K562 (cell line): ENCODE results near the gene TLN1. TPM values are rescaled to one million over a fixed set of nuclear protein-coding genes. Genes with fewer than 3 reads are reported as not detected.

Source experiments
- ATAC-seq: fragments of 200-7000 bp; cut with Tn5 transposase; 3 replicates; pipeline ENCODE4 v1.9.1; 2020; ENCODE audit warnings: moderate library complexity
- BruUV-seq: library from RNA; stranded (reverse); fragments of 400-500 nt; replicated peaks from 2 replicates; lab custom pipeline; 2021; lab: Mats Ljungman, UMichigan
- CTCF ChIA-PET: fragments of 300-600 bp; formaldehyde crosslinking; extraction: SDS; loops from one replicate; lab custom pipeline; 2021; ENCODE audit warnings: low intra/inter-chr PET ratio; lab: Yijun Ruan, JAX
- POLR2A ChIA-PET: fragments of 300-600, 350-650 bp; sonication (Branson Sonifier 250); formaldehyde crosslinking; extraction: SDS; loops from one replicate; lab custom pipeline; 2021; ENCODE audit warnings: antibody characterized with exemption, inconsistent platforms; lab: Yijun Ruan, JAX
- DNase-seq, 4 experiments: peaks; one replicate each; pipeline versions ENCODE4 v3.0.0 to v3.0.0-alpha.2; 2011 to 2018; ENCODE audit warnings: low spot score in 3 of 4, mixed read lengths in 3 of 4; ENCODE audit errors: extremely low read depth in 1 of 4
- FAIRE-seq: peaks from 2 replicates; lab custom pipeline; 2011; peaks lifted over from hg19 to GRCh38; lab: Jason Lieb, UNC
- H2AFZ ChIP-seq: 2 replicates; pipeline ENCODE4 v1.6.0; 2011; ENCODE audit warnings: low read depth, low read length, control low read depth, inconsistent platforms
- H3K27ac ChIP-seq: fragments of 200-600 bp; 3 replicates; pipeline ENCODE4 v1.8.0; 2011; ENCODE audit warnings: low read depth, mild to moderate bottlenecking, control low read depth, inconsistent platforms, low read length, moderate library complexity, mixed read lengths; ENCODE audit errors: extremely low read depth
- H3K27me3 ChIP-seq, 2 experiments: fragments of 300-600 bp in 1 of 2; 2 replicates in 1 of 2; 3 replicates in 1 of 2; pipeline versions ENCODE4 v1.6.0 to v1.8.0; 2011; ENCODE audit warnings: inconsistent platforms in 2 of 2, low read length in 2 of 2, mild to moderate bottlenecking in 1 of 2, mixed read lengths in 1 of 2, moderate library complexity in 1 of 2; ENCODE audit not compliant: control insufficient read depth in 2 of 2, insufficient read depth in 2 of 2
- H3K36me3 ChIP-seq: fragments of 300-600 bp; 3 replicates; pipeline ENCODE4 v1.8.0; 2011; ENCODE audit warnings: mild to moderate bottlenecking, low read length, inconsistent platforms; ENCODE audit not compliant: control insufficient read depth, insufficient read depth
- H3K4me1 ChIP-seq, 2 experiments: fragments of 200-600 bp in 1 of 2; replicated peaks in 1 of 2; 2 replicates in 1 of 2; 3 replicates in 1 of 2; pipeline versions ENCODE4 v1.5.1 to v1.8.0; 2011; ENCODE audit warnings: inconsistent platforms in 2 of 2, low read length in 2 of 2, mild to moderate bottlenecking in 1 of 2, mixed read lengths in 1 of 2, moderate library complexity in 1 of 2; ENCODE audit not compliant: control insufficient read depth in 2 of 2, insufficient read depth in 2 of 2
- H3K4me2 ChIP-seq: 2 replicates; pipeline ENCODE4 v1.6.1; 2011; ENCODE audit warnings: low read length, control low read depth, inconsistent platforms, mixed read lengths; ENCODE audit not compliant: insufficient read depth
- H3K4me3 ChIP-seq: fragments of 200-600 bp; sonication (generic), shearing (Covaris generic); 2 replicates; pipeline ENCODE4 v1.5.1; 2016; ENCODE audit warnings: control low read depth, inconsistent platforms
- H3K79me2 ChIP-seq: fragments of 200-600 bp; 3 replicates; pipeline ENCODE4 v1.8.0; 2011; ENCODE audit warnings: low read length, inconsistent platforms; ENCODE audit not compliant: control insufficient read depth, insufficient read depth
- H3K9ac ChIP-seq, 2 experiments: 2 replicates each; pipeline versions ENCODE4 v1.6.0 to v1.6.1; 2011; ENCODE audit warnings: low read depth in 2 of 2, low read length in 2 of 2, control low read depth in 1 of 2, inconsistent platforms in 1 of 2, mild to moderate bottlenecking in 1 of 2, mixed read lengths in 1 of 2; ENCODE audit not compliant: insufficient read depth in 1 of 2
- H3K9me1 ChIP-seq: one replicate; pipeline ENCODE4 v1.6.0; 2011; ENCODE audit warnings: inconsistent platforms, mild to moderate bottlenecking, low read length, moderate library complexity; ENCODE audit not compliant: control insufficient read depth, insufficient read depth
- H3K9me3 ChIP-seq: replicated peaks from 2 replicates; pipeline ENCODE4 v1.5.1; 2011; ENCODE audit warnings: low read depth, low read length, inconsistent platforms; ENCODE audit not compliant: control insufficient read depth, insufficient read depth
- H4K20me1 ChIP-seq: replicated peaks from 2 replicates; pipeline ENCODE4 v1.6.1; 2011; ENCODE audit warnings: low read length, inconsistent platforms, mixed read lengths; ENCODE audit not compliant: control insufficient read depth, insufficient read depth
- FUS ChIP-seq: fragments of 200-400 bp; formaldehyde crosslinking; optimal IDR thresholded peaks from 2 replicates; pipeline ENCODE3; 2017; ENCODE audit warnings: low read depth, low read length
- PCBP1 ChIP-seq: fragments of 200-400 bp; formaldehyde crosslinking; IDR thresholded peaks from 2 replicates; pipeline ENCODE4 v1.6.1; 2018; ENCODE audit warnings: mild to moderate bottlenecking, low read depth, low read length; ENCODE audit not compliant: poor library complexity, severe bottlenecking
- POLR2G ChIP-seq: fragments of 200-400 bp; formaldehyde crosslinking; IDR thresholded peaks from 2 replicates; pipeline ENCODE4 v1.6.1; 2017; ENCODE audit warnings: low read depth, mild to moderate bottlenecking, antibody characterized with exemption, low read length, moderate library complexity
- RBFOX2 ChIP-seq: fragments of 200-400 bp; formaldehyde crosslinking; IDR thresholded peaks from 2 replicates; pipeline ENCODE4 v1.6.1; 2017; ENCODE audit warnings: low read depth, mild to moderate bottlenecking, low read length, moderate library complexity
- RBM17 ChIP-seq: fragments of 200-400 bp; formaldehyde crosslinking; IDR thresholded peaks from 2 replicates; pipeline ENCODE4 v1.6.1; 2017; ENCODE audit warnings: low read depth, mild to moderate bottlenecking, low read length, borderline replicate concordance
- SMARCA4 ChIP-seq: fragments of 450-650 bp; IDR thresholded peaks from 2 replicates; pipeline ENCODE4 v1.6.1; 2016
- TSC22D4 ChIP-seq: fragments of 450-650 bp; IDR thresholded peaks from 2 replicates; pipeline ENCODE4 v1.6.1; 2016; ENCODE audit warnings: missing genetic modification characterization, missing biosample characterization, control low read depth
- ZBTB7A ChIP-seq: IDR thresholded peaks from 2 replicates; pipeline ENCODE4 v1.6.1; 2011; ENCODE audit warnings: low read depth, mild to moderate bottlenecking, low read length, moderate library complexity, borderline replicate concordance; ENCODE audit not compliant: control insufficient read depth
- ZNF778 ChIP-seq: fragments of 450-650 bp; formaldehyde crosslinking; IDR thresholded peaks from 2 replicates; pipeline ENCODE4 v1.4.0; 2020; ENCODE audit warnings: mild to moderate bottlenecking, moderate library complexity
- WGBS: fragments of 100-300 bp; shearing (Covaris generic); methylation state at CpG from one replicate; pipeline ENCODE4 v1.1.6; 2016; ENCODE audit warnings: low coverage, mixed read lengths; ENCODE audit not compliant: insufficient coverage; ENCODE audit errors: missing lambda C conversion rate; 5-methylcytosine and 5-hydroxymethylcytosine counted together
- in situ Hi-C: fragments of 300-500 bp; cut with MboI; formaldehyde crosslinking; loops from 4 replicates; pipeline ENCODE4 v1.15.0; 2018; ENCODE audit warnings: inconsistent platforms, mixed read lengths
- intact Hi-C: fragments of 100-400 bp; cut with micrococcal nuclease; formaldehyde crosslinking; loops from 2 replicates; pipeline ENCODE4 v1.14.2; 2022
- polyA plus RNA-seq, 8 experiments: library from polyadenylated mRNA; depleted of rRNA in 4 of 8; stranded (reverse) in 5 of 8; unstranded in 3 of 8; fragments of >200 nt; fragmentation: Nextera tagmentation in 2 of 8; fragmentation: Illumina TruSeq in 1 of 8; extraction: Ambion mirVana in 2 of 8; extraction: Trizol in 1 of 8; gene quantifications; 2 replicates each; pipeline versions ENCODE4 v1.2.1 to v1.2.3, GENCODE V29; 2011 to 2014; ENCODE audit warnings: inconsistent platforms in 1 of 8, missing spikeins in 1 of 8
- total RNA-seq, 7 experiments: library from RNA; depleted of rRNA in 6 of 7; stranded (reverse); fragments of >200 nt in 6 of 7; fragmentation: Illumina TruSeq in 2 of 7; extraction: Trizol in 2 of 7; gene quantifications; 2 replicates each; pipeline versions ENCODE4 v1.2.1 to v1.2.3, GENCODE V29; 2011 to 2021; ENCODE audit warnings: low replicate concordance in 1 of 7

The TLN1 gene
- total and polyA plus RNA-seq, 9 of the 15 experiments (the other 6 are each of a cell fraction or from before 2014, with no cell fraction given): 3.6 to 240 (median 54.8) TPM

GRCh38 chr9:35703906-35704672 is 27.9 kb downstream of the TLN1 start:
- no peak for FAIRE-seq
- Histone ChIP-seq H3K27me3 (no peaks in the 10 kb centered on the region), H3K4me3 (no peak overlapping the region), H3K9ac (no peak overlapping the region; a peak in 1 of 4 replicates), H3K36me3 (peaks cover 98% of the 10 kb centered on the region), H3K4me1 (no peaks in the 10 kb centered on the region), H3K79me2 (no peaks in the 10 kb centered on the region), H3K27ac (no peak overlapping the region), H3K4me2 (no peak overlapping the region), H3K9me3 (no peaks in the 10 kb centered on the region), H4K20me1 (no peaks in the 10 kb centered on the region), H3K9me1 (peaks cover 3% of the 10 kb centered on the region), H2AFZ (no peak overlapping the region)
- intact Hi-C loops: no loop called here
- ATAC-seq: no peak
- BruUV-seq: TSS peak; percentile 31
- no peak for DNase-seq
- ChIA-PET CTCF (no interaction called here), POLR2A (interaction anchor here (0.9 to 1.0 kb wide), 2 partner anchors 11 to 12 kb away, joined by 4 read pairs; no protein-coding TSS in a partner anchor)
- in situ Hi-C loops: no loop called here
- WGBS: 98% methylated on average over 21 of the region's 26 CpGs
- TF ChIP-seq FUS (no peak), ZNF778 (CRISPR knock-in tag) (no peak), TSC22D4 (tag) (no peak), PCBP1 (no peak), POLR2G (0 out of 2 replicates have a peak, but pooled peaks have one; percentile 43), SMARCA4 (no peak), RBM17 (no peak), RBFOX2 (0 out of 2 replicates have a peak, but pooled peaks have one; percentile 27), ZBTB7A (no peak)
